ENCODE measurements around the gene PSENEN.
"Not testable (repeated sequence)": the region's sequence is repeated elsewhere in the genome, so short reads cannot be mapped to it uniquely, and the experiment has no call there.

Gene PSENEN

DNA sequence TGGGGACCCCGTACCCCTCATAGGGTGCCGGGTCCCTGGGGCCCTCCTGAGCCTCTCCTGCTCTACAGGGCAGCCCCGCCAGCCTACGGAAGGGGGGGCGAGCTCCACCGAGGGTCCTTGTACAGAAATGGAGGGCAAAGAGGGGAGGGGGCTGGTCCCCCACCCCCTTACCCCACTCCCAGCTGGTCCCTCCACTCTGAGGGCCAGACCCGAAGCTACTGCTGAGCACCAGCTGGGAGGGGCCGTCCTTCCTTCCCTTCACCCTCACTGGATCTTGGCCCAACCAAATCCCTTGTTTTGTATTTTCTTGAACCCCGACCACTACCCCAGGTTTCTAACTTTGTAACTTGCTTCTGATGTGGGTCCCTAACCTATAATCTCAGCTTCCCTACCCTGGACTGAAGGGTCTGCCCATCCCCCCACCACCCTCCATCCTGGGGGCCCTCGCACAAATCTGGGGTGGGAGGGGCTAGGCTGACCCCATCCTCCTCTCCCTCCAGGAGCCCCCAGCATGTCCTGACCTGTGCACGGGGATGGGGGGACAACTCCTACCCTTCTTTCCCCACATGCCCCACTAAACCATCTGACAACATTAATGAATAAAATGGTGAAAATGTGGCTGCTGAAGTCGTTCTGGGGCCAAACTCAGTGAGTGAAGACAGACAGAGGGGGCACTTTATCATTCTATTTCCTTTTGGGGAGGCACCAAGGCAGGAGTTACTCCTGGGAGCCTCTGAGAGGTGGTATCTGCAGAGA lies 42.9 kb downstream of the PSENEN start:
- DNase-seq (ENCODE audit: low read depth in 2 of 2): no peak

DNA sequence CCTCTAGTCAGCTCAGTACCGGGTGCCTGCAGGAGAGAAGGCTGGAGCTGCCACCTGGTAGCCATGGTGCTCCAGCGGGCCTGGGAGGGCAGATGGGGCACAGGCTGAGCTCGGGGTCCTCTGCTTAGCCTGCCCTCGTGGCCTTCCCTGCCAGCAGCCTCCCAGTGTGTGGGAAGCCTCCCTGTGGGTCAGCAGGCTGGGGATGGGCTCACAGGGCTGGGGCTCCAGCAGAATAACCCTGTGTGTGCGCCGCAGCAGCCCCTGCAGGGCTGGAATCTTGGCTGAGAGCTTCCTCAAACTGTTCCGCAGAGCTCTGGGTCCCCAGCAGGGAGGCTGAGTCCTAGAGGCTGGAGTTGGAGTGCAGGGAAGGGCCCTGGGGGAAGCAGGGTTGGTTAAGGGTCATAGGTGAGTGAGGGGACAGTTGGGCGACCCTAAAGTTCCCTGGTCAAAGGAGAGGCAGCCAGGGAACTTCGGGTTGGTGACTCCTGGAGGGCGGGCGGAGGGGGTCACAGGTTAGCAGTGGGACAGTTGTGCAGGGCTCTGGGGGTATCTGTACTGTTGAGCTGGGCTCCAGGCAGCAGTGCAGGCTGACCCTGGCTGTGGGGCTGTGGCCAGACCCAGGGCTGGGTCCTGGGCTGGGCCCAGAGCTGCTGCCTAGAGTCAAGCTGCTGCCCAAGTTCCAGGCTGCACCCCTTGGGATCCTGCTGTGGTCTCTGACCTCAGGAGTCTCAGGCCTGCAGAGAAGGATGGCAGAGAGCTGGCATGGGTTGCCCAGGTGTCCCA lies 43.9 kb downstream of the PSENEN start:
- DNase-seq (ENCODE audit: low read depth in 2 of 2): no peak

DNA sequence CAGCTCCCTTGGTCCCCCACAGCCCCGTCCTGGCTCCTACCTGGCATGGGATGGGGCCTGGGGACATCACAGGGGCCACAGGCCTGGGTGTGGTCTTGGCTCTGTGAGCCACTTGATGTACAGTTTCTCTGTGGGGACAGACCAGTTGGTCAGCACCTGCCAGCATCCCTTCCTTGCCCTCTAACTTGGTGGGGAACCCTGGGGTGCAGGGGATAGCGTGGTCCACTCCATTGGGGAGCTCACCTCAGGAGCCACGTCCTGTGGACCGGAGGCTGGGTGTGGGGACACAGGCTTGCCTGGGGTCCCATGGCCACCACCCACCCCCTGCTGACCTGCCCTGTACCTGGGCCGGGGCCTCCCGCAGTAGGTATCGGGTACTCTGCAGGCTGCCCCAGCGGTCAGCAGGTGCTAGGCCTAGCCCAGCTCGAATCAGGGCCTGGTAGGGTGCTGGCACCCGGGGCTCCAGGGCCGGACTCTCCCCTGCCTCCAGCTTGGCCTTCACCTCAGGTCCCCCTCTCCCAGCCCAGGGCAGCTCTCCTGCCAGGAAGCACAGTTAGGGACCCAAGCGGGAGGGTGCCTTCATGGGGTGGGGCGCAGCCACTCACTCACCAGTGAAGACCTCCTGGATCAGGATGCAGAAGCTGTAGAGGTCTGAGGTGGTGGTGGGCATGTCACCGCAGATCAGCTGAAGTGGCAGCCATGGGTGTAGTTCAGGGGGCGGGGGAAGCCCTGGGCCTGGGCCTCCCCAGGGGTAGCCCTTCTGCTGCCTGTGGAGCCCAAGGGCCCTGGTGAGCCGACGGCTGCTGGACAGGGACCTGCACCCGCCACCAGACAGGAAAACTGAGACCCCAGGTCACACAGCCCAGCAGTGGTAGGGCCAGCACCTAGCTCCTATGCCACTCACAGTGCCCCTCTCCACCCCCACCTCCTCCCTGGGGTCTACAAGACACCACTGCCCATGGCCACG lies 44.8 kb downstream of the PSENEN start:
- no peak for DNase-seq (ENCODE audit: low read depth in 2 of 2)

DNA sequence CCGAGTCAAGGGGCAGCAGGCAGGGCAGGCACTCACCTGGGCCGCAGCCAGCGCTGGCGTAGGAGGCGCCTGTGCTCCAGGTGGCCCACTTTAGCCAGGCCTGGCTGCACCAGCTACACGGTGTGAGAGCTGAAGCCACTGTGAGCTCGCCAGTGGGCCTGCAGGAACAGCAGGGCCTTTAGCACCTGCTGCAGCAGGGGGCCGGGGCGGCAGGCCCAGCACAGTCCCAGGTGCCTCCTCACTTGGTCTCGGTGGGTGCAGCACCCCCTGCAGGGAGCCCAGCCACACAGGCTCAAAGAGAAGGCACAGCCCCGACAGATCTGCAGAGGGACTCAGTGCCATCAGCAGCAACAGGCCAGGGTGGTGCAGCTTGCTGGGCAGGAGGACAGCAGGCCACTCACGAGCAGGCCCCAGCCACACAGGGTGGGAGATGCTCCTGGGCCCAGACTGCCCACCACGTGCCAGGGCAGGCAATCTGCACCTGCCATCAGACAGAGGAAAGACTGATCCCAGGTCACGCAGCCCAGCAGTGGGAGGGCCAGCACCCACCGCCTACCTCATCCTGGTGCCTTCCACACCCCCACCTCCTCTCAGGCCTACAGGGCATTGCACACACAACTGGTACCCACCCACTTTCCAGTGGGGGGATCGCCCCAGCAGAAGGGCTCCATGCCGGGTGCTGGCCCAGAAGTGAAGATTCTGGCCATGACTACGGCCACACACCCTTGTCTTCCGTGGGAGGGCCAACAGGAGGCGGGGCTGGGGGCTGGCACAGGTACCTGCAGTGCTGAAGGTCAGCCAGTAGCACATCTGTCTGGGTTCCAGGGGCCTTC lies 45.7 kb downstream of the PSENEN start:
- no peak for DNase-seq (ENCODE audit: low read depth in 2 of 2)

DNA sequence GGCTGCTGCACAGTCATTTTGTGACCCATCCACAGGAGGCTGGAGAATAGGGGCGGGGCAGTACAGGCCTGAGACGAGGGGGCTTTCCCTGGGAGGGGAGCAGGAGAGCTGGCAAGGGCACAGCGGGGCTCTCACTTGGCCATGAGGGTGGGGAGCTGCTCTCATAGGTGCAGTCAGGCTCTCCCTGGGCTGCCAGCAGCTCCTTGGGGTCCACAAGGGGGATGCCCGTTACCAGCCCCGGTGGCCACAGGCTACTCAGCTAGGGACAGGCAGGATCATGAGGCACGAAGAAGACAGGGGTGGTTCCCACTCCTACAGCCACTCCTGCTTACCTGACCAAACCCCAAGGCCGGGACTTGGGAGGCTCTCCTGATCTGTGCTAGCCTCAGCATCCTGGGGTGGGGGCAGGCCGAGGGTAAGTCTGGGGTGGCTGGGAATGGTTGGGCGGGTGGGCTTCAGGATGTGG lies 46.4 kb downstream of the PSENEN start:
- DNase-seq (ENCODE audit: low read depth in 2 of 2): no peak

DNA sequence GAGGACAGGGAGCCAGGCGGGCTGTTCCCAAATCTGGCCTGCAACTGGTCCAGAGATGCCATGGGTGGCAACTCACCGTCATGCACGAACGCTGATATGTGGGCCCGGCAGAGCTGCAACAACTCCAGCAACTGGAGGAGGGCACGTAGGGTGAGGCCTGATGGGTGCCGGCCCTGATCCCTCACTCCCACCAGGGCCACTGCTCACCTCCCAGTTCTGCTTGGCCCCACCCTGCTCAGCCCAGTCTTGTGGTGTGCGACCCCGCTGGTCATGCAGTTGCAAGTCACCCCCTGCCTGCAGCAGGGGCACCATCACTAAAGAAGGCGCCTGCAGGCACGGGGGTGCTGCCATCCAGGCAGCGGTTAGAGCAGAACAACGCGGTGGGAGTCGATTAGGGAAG lies 46.9 kb downstream of the PSENEN start:
- DNase-seq (ENCODE audit: low read depth in 2 of 2): no peak

DNA sequence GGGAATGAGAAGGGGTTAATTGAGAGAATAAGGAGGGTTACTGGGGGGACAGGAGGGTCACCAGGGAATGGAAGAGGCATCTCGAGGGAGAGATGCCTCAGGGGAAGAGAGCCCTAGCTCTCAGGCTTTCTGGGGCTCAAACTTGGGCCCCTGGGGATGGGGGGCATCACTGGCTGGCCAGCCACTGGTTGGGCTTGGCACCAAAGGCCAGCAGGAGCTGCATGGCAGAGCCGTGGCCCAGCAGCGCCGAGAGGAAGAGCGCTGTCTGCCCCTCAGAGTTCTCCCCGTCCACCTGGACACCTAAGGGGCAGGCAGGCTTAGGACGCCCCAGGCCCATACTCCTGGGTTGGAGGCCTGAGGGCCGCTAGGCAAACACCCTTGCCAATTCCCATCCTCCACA lies 47.4 kb downstream of the PSENEN start:
- DNase-seq (ENCODE audit: low read depth in 2 of 2): no peak

DNA sequence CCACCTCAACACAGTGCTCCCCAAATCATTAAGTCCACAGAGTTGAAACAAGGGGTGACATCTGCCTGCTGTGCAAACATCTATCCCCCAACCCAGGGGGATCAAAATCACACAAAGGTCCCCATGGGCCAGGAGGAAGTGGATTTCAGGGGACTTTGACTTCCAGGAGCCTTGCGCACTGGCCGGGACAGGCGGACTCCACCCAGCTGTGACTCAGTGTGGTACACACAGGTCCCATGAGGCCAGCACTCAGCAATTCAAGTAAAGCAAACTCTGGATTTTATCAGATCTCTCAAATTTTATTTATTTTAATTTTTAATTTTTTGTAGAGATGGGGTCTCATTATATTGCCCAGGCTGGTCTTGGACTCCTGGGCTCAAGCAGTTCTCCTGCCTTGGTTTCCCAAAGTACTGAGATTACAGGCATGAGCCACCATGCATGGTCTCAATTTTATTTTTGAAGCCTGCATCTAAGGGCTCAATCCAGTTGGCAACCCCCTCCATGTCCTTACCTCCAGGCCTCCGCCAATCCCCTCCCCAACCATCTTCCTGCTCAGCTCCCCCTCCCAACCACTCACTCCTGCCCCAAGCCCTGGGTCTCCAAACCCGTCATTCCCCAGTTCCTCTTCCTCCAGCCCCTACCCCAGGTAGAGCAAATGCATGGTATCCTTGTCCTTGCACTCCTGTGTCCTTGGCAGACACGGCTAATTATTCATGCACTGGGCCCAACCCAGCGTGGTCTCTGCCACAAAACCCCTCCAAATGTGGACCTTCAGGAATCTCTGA lies 48.1 kb downstream of the PSENEN start:
- no peak for DNase-seq (ENCODE audit: low read depth in 2 of 2)

DNA sequence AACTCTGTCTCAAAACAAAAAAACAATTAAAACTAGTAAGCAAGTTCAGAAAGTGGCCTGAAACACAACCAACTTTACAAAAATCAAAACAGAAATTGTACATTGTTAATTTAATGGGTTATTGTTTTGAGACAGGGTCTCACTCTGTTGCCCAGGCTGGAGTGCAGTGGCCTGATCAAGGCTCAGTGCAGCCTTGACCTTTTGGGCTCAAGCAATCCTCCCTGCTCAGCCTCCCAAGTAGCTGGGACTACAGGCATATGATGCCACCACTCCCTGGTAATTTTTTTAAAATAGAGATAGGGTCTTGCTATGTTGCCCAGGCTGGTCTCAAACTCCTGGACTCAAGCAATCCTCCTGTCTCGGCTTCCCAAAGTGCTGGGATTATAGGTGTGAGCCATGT lies 50.1 kb downstream of the PSENEN start:
- DNase-seq (ENCODE audit: low read depth in 2 of 2): not testable (repeated sequence)

Data from stimulated activated CD8-positive, alpha-beta memory T cell treated with anti-CD3 and anti-CD28 coated beads, Interleukin-7, amount 100 ng/mL, for 4 hours (primary cell).